MM.1S (cell line): ENCODE data around the gene PCNX1.

Experiments used
- DNase-seq: peaks from one replicate; pipeline ENCODE4 v3.0.0-alpha.2; 2015
- H2AFZ ChIP-seq: fragments of 300-600 bp; sonication (generic); 2 replicates; pipeline ENCODE4 v1.6.0; 2016; ENCODE audit warnings: antibody characterized with exemption, low read length
- H3F3A ChIP-seq: fragments of 300-600 bp; sonication (generic); 2 replicates; pipeline ENCODE4 v1.6.1; 2016; ENCODE audit warnings: mild to moderate bottlenecking, antibody characterized with exemption, low read length, moderate library complexity, mixed read lengths; ENCODE audit not compliant: insufficient read depth
- H3K27ac ChIP-seq: fragments of 300-600 bp; sonication (generic); 2 replicates; pipeline ENCODE4 v1.5.1; 2016; ENCODE audit warnings: mild to moderate bottlenecking, low read length
- H3K27me3 ChIP-seq: fragments of 300-600 bp; sonication (generic); replicated peaks from 2 replicates; pipeline ENCODE4 v1.6.0; 2016; ENCODE audit warnings: low read length; ENCODE audit not compliant: insufficient read depth
- H3K36me3 ChIP-seq: fragments of 300-600 bp; sonication (generic); replicated peaks from 2 replicates; pipeline ENCODE4 v1.6.1; 2016; ENCODE audit warnings: mild to moderate bottlenecking, low read length, mixed read lengths; ENCODE audit not compliant: insufficient read depth
- H3K4me1 ChIP-seq: fragments of 300-600 bp; sonication (generic); 2 replicates; pipeline ENCODE4 v1.6.1; 2016; ENCODE audit warnings: low read length, mixed read lengths
- H3K4me2 ChIP-seq: fragments of 300-600 bp; sonication (generic); 2 replicates; pipeline ENCODE4 v1.6.0; 2016; ENCODE audit warnings: low read depth, low read length
- H3K4me3 ChIP-seq: fragments of 300-600 bp; sonication (generic); 2 replicates; pipeline ENCODE4 v1.5.1; 2016; ENCODE audit warnings: low read length, mixed read lengths
- H3K79me2 ChIP-seq: fragments of 300-600 bp; sonication (generic); 2 replicates; pipeline ENCODE4 v1.6.1; 2016; ENCODE audit warnings: mixed run types, low read length, mixed read lengths
- H3K9ac ChIP-seq: fragments of 300-600 bp; sonication (generic); 2 replicates; pipeline ENCODE4 v1.6.1; 2016; ENCODE audit warnings: low read length, mixed read lengths
- H3K9me2 ChIP-seq: fragments of 300-600 bp; sonication (generic); replicated peaks from 2 replicates; pipeline ENCODE4 v1.6.1; 2016; ENCODE audit warnings: mild to moderate bottlenecking, low read length, mixed read lengths; ENCODE audit not compliant: insufficient read depth
- H3K9me3 ChIP-seq: fragments of 300-600 bp; sonication (generic); replicated peaks from 2 replicates; pipeline ENCODE4 v1.6.1; 2016; ENCODE audit warnings: mild to moderate bottlenecking, low read length, mixed read lengths; ENCODE audit not compliant: insufficient read depth
- H4K20me1 ChIP-seq: fragments of 300-600 bp; sonication (generic); 2 replicates; pipeline ENCODE4 v1.6.1; 2016; ENCODE audit warnings: mild to moderate bottlenecking, low read length, moderate library complexity, mixed read lengths; ENCODE audit not compliant: insufficient read depth
- EZH2 ChIP-seq: fragments of 300-600 bp; sonication (generic); optimal IDR thresholded peaks from 2 replicates; pipeline ENCODE3; 2017; ENCODE audit warnings: low read depth, mild to moderate bottlenecking, antibody characterized with exemption, low read length, mixed read lengths
- EZH2phosphoT487 ChIP-seq: fragments of 300-600 bp; sonication (generic); IDR thresholded peaks from 2 replicates; pipeline ENCODE4 v1.6.1; 2018; ENCODE audit warnings: antibody characterized with exemption, low read length
- TF ChIP-seq, protein P1 (sequence below): fragments of 300-600 bp; sonication (generic); IDR thresholded peaks from 2 replicates; pipeline ENCODE4 v1.5.1; 2016; ENCODE audit warnings: antibody characterized with exemption, low read length, mixed read lengths

The PCNX1 gene

DNA sequence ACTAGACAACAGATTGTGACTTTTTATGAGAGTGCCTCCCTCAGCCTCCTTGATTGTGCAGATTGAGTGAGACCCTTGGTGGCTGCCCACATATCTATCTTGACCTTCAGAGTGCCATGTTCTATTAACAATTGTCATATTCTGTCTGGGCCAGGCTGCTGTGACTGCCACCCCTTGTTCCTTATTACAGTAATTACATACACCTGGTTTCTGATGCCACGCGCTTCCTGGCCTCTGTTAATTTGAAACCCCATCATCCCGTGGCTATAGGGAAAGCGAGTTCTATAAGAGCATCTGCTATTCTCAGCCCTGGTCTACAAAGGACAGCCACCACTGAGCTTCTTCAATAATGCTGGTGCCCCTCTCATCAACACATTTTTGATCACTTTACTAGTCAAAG, 228.7 kb downstream of the PCNX1 start:
- Histone ChIP-seq H3F3A (no peaks in the 10 kb centered on the region), H3K36me3 (no peaks in the 10 kb centered on the region), H3K27ac (no peak overlapping the region), H3K9ac (no peak overlapping the region), H3K4me3 (no peak overlapping the region), H4K20me1 (no peaks in the 10 kb centered on the region), H2AFZ (no peak overlapping the region), H3K27me3 (no peaks in the 10 kb centered on the region), H3K4me1 (no peaks in the 10 kb centered on the region), H3K79me2 (no peaks in the 10 kb centered on the region), H3K9me3 (no peaks in the 10 kb centered on the region), H3K4me2 (no peak overlapping the region), H3K9me2 (no peaks in the 10 kb centered on the region)
- DNase-seq, result no peak
- TF ChIP-seq EZH2phosphoT487 (no peak), EZH2 (no peak)
- TF ChIP-seq, protein P1, sequence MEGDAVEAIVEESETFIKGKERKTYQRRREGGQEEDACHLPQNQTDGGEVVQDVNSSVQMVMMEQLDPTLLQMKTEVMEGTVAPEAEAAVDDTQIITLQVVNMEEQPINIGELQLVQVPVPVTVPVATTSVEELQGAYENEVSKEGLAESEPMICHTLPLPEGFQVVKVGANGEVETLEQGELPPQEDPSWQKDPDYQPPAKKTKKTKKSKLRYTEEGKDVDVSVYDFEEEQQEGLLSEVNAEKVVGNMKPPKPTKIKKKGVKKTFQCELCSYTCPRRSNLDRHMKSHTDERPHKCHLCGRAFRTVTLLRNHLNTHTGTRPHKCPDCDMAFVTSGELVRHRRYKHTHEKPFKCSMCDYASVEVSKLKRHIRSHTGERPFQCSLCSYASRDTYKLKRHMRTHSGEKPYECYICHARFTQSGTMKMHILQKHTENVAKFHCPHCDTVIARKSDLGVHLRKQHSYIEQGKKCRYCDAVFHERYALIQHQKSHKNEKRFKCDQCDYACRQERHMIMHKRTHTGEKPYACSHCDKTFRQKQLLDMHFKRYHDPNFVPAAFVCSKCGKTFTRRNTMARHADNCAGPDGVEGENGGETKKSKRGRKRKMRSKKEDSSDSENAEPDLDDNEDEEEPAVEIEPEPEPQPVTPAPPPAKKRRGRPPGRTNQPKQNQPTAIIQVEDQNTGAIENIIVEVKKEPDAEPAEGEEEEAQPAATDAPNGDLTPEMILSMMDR, result no peak

GRCh38 chr14:71136386-71137060, 229.3 kb downstream of the PCNX1 start:
- Histone ChIP-seq H3K27ac (no peak overlapping the region), H2AFZ (no peak overlapping the region)
- DNase-seq, result peak; percentile 40

GRCh38 chr14:71137536-71138447, 230.5 kb downstream of the PCNX1 start:
- Histone ChIP-seq H3F3A (0 out of 2 replicates have a peak, but pooled peaks cover 4% of the 10 kb centered on the region), H3K9ac (no peak overlapping the region), H3K4me1 (peaks cover 14% of the 10 kb centered on the region), H3K9me3 (no peaks in the 10 kb centered on the region), H3K27ac (no peak overlapping the region), H3K4me2 (no peak overlapping the region), H4K20me1 (no peaks in the 10 kb centered on the region), H3K9me2 (no peaks in the 10 kb centered on the region), H2AFZ (no peak overlapping the region), H3K79me2 (no peaks in the 10 kb centered on the region), H3K4me3 (no peak overlapping the region), H3K27me3 (no peaks in the 10 kb centered on the region), H3K36me3 (no peaks in the 10 kb centered on the region)
- no peak for TF ChIP-seq EZH2
- TF ChIP-seq, protein P1, result no peak
- no peak for TF ChIP-seq EZH2phosphoT487
- no peak for DNase-seq

More at GRCh38 chr14:71136386-71137060, 229.3 kb downstream of the PCNX1 start:
- Histone ChIP-seq H3K79me2 (no peaks in the 10 kb centered on the region), H3K36me3 (no peaks in the 10 kb centered on the region), H3K27me3 (no peaks in the 10 kb centered on the region), H3F3A (no peaks in the 10 kb centered on the region), H3K4me3 (no peak overlapping the region), H3K4me1 (0 out of 2 replicates have a peak, but pooled peaks cover 1% of the 10 kb centered on the region), H3K9me3 (no peaks in the 10 kb centered on the region), H4K20me1 (no peaks in the 10 kb centered on the region), H3K9ac (no peak overlapping the region), H3K4me2 (no peak overlapping the region), H3K9me2 (no peaks in the 10 kb centered on the region)
- TF ChIP-seq, protein P1, result no peak
- TF ChIP-seq EZH2phosphoT487, result no peak
- TF ChIP-seq EZH2, result no peak
